Measurements from ENCODE around the gene TPCN1.
A peak's percentile ranks its signal among the peaks of the same experiment; 100 is the strongest.
"Not testable (repeated sequence)": the region's sequence is repeated elsewhere in the genome, so short reads cannot be mapped to it uniquely, and the experiment has no call there.

TPCN1 gene

GRCh38 chr12:113196990-113197389 is 24.3 kb upstream of the TPCN1 start:
- no peak for DNase-seq (ENCODE audit: low read depth)

DNA sequence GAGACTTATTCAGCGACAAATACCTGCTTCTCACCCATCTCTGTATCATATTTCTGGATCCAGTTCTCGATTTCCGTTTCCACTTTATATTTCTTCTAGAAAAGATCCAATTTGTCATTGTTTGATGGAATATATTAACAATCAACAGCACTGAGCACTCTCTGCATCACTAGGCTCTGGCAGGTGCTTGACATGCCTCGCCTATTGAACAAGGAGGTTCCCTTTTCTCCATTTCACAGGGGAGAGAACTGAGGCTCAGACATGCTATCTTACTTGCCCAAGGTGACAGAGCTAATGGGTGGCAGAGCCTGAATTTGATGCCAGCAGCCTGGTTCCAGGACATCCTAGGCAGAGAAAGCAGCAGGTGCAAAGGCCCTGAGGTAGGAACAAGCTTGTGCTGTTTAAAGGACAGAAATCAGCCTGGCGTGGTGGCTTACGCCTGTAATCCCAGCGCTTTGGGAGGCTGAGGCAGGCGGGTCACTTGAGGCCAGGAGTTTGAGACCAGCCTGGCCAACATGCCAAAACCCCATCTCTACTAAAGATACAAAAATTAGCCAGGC is 23.7 kb upstream of the TPCN1 start:
- DNase-seq (ENCODE audit: low read depth): no peak

- DNase-seq (ENCODE audit: low read depth): no peak
Measured at GRCh38 chr12:113198296-113198695, 23.0 kb upstream of the TPCN1 start.

DNA sequence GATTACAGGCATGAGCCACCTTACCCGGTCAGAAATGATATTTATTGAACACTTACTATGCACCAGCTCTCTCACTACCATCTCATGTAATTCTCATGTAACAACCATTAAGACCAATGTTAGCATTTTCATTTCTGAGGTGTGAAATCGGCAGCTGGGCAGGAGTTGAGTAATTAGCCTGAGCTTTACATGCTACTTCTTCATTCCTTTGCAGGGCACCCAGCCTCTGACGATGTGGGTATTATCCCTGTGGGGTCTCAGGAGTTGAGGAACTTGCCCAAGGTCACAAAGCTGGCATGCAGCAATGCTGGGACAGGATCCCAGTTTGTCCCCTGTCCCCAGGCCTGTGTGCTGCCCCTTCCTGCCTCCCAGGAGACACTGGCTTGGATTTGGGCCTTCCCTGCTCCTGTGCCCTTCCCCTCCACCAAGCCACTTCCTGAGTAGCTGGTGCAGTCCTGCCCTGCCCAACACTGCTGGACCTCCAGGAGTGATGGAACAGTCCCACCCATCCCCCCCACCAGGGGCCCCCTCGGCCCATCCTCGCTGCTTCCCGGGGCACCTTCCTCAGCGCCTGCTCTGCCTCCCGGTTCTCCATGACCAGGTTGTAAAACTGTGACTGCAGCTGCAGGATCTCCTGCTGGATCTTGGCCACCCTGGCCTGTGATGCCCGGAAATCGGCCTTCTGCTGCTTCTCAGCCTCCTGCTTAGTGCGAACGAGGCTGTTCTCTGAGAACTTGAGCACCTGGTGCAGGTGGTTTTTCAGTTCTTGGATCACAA is 21.1 kb upstream of the TPCN1 start:
- DNase-seq (ENCODE audit: low read depth): no peak

- no peak for DNase-seq (ENCODE audit: low read depth)
Measured at GRCh38 chr12:113201187-113202177, 19.8 kb upstream of the TPCN1 start.

- DNase-seq (ENCODE audit: low read depth): no peak
Measured at GRCh38 chr12:113202300-113203075, 18.8 kb upstream of the TPCN1 start.

DNA sequence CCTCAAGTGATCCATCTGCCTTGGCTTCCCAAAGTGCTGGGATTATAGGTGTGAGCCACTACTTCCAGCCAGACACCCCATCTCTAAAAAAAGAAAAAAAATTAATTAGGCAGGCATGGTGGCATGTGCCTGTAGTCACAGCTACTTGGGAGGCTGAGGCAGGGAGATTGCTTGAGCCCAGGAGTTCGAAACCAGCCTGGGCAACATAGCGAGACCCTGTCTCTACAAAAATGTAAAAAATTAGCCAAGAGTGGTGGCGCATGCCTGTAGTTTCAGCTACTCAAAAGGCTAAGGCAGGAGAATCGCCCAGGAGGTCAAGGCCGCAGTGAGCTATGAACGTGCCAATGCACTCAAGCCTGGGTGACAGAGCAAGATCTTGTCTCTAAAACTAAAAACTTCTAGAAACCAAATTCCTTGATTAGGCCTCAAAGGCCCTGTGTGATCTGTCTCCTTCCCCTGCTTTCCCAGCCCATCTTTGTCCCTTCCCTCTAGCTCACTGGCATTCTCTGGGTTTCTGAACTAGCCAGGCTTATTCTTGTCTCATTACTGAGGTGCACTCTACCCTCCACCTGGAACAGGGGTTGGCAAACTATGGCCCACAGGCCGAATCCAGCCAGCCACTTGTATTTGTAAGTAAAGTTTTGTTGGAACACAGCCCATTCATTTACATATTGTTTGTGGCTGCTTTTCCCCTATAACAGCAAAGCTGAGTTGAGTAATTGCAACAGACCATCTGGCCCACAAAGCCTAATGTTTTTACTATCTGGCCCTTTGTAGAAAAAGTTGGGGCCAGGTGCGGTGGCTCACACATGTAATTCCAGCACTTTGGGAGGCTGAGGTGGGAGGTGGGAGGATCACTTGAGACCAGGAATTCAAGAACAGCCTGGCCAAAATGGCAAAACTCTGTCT is 17.2 kb upstream of the TPCN1 start:
- DNase-seq (ENCODE audit: low read depth): no peak

DNA sequence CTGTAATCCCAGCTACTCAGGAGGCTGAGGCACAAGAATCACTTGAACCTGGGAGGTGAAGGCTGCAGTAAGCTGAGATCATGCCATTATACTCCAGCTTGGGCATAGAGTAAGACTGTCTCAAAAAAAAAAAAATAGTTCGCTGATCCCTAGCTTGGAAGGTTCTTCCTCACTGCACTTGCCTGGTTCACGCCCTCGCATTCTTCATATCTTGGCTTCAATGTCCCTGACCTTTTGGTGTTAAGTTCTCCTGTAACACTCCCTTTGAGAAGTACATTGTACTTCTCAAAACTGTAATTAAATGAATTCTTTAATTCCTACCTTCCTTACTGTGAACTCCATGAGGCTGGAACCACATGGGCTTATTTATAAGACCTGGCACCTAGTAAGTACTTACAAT is 16.5 kb upstream of the TPCN1 start:
- DNase-seq (ENCODE audit: low read depth): no peak

GRCh38 chr12:113206802-113207201 is 14.5 kb upstream of the TPCN1 start:
- not testable (repeated sequence) for DNase-seq (ENCODE audit: low read depth)

- no peak for DNase-seq (ENCODE audit: low read depth)
Measured at GRCh38 chr12:113207613-113208040, 13.6 kb upstream of the TPCN1 start.

GRCh38 chr12:113208041-113208934 is 13.0 kb upstream of the TPCN1 start:
- no peak for DNase-seq (ENCODE audit: low read depth)

DNA sequence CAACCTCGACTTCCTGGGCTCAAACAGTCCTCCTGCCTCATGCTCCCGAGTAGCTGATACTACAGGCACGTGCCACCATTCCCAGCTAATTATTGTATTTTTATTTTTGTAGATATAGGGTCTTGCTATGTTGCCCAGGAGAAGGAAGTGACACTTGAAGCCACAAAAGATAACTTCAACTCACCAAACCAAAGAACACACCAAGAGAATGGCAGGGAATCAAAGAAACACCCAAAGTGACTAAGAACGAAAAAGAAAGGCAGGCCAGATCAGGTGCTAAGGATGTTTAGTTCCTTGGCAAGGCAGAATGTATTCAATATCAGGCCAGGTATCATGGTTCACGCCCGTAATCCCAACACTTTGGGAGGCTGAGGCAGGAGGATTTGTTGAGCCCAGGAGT is 10.1 kb upstream of the TPCN1 start:
- no peak for DNase-seq (ENCODE audit: low read depth)

- peak; percentile 98 for DNase-seq (ENCODE audit: low read depth)
Measured at GRCh38 chr12:113214895-113215400, 6.3 kb upstream of the TPCN1 start.

- DNase-seq (ENCODE audit: low read depth): no peak
Measured at GRCh38 chr12:113216027-113216426, 5.2 kb upstream of the TPCN1 start.

DNA sequence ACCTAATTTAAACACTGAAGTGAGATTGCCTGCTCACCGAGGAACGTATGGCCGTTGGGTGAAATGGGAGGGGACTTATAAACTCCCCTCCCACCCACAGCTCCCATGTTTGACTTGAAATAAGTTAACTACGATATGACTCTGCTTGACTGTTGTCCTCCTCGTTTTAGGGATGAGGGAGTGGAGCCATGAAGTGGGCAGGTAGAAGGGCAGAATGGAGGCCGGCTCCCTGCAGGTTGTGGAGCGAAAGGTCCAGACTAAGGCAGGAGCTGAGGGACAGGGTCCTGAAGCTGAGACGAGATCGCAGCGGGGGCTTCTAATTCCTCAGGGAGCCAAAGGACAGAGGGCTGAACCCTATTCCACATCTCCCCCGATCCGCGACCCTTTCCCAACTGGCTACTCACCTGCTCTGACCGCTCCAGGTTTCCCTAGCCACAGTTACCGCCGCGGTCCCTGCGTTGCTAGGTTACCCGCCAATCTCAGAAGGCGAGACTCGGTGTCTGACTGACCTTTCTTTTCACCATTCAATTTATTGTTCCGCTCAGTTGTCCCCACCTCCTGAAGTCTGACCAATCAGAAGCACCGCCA is 577 bp upstream of the TPCN1 start:
- no peak for DNase-seq (ENCODE audit: low read depth)

DNA sequence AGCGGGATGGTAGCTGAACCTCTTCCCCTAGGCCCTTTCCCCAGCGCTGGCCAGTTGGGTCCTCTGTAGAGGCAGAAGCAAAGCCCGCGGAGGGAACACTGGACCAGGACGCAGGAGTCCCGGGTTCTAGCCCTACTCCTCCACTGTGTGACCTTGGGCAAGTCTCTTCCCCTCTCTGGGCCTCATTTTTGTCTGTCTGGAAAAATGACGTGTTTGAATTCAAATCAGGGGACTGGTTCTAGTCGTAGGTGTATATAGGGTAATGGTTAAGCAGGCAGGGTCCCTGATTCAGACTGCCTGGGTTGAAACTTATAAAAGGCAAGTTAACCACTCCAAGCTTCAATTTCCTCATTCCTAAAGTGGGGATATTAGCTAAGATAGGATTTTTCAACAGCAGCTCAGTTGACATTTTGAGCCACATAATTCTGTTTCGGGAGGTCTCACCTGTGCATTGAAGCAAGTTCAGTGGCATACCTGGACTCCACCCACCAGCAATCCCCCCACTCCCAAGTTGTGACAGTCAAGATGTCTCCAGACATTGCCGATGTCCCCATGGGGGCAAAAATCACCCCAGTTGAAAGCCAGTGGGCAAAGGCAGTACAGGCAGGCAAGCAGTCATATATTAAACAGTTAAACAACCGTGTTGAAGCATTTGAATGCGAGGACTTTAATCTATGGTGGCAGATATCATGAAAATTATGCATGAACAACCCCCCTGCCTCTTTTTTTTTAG is 899 bp downstream of the TPCN1 start:
- no peak for DNase-seq (ENCODE audit: low read depth)

GRCh38 chr12:113222730-113223531 is 1.7 kb downstream of the TPCN1 start:
- DNase-seq (ENCODE audit: low read depth): peak; percentile 67

GRCh38 chr12:113224955-113225354 is 3.7 kb downstream of the TPCN1 start:
- DNase-seq (ENCODE audit: low read depth): no peak

Measured in GM04503 (cell line).